ENCODE measurements around the gene FOXP1. TPM values are rescaled to one million over a fixed set of nuclear protein-coding genes. Genes with fewer than 3 reads are reported as not detected.

FOXP1 gene
- total and polyA plus RNA-seq, 9 of the 15 experiments (the other 6 are each of a cell fraction or from before 2014, with no cell fraction given) = 7.7 to 34.5 (median 13.7) TPM

DNA sequence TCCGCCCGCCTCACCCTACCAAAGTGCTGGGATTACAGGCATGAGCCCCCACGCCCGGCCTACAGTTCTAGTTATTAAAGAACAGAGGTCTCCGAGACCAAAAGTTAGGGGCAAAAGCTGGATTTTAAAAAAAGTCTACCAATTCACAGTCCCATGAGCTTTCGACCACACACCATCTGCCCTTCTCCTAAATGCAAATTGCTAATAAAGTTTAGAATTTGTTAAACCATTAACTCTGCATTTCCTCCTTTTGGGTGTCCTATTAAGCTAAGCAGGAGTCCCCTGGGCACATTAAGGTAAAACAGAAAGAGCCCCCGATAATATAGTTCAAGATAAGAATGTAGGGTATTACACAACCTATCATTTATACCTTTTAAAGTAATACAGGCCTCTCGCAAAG lies 322.7 kb downstream of the FOXP1 start:
- in situ Hi-C loops (cut with MboI) (no loop called here), intact Hi-C loops (cut with micrococcal nuclease) (no loop called here)
- H3K4me3 ChIP-seq = no peak overlapping the region
- ATAC-seq (no peak), DNase-seq (ENCODE audit: extremely low read depth in 1 of 4, low spot score in 3 of 4) (no peak), FAIRE-seq (no peak)
- H3K36me3 ChIP-seq (ENCODE audit: control insufficient read depth, insufficient read depth, low read length) = no peaks in the 10 kb centered on the region
- H3K79me2 ChIP-seq (ENCODE audit: control insufficient read depth, insufficient read depth, low read length) = no peaks in the 10 kb centered on the region
- WGBS (ENCODE audit: insufficient coverage, low coverage, missing lambda C conversion rate) = 82% methylated on average over 7 of the region's 8 CpGs
- H3K27me3 ChIP-seq (ENCODE audit: control insufficient read depth in 2 of 2, insufficient read depth in 2 of 2, low read length in 2 of 2) = no peaks in the 10 kb centered on the region
- H4K20me1 ChIP-seq (replicated peaks; ENCODE audit: control insufficient read depth, insufficient read depth, low read length) = no peaks in the 10 kb centered on the region; the same call in 1 of the 2 replicates
- H3K4me1 ChIP-seq (replicated peaks in 1 of 2; ENCODE audit: control insufficient read depth in 2 of 2, insufficient read depth in 2 of 2, low read length in 2 of 2) = peaks cover 4 to 20% of the 10 kb centered on the region in 2 experiments; a peak in 3 of 5 replicates
- no peak overlapping the region for H3K4me2 ChIP-seq (ENCODE audit: insufficient read depth, low read length)
- H3K9ac ChIP-seq (ENCODE audit: insufficient read depth in 1 of 2, low read depth in 2 of 2, low read length in 2 of 2) = no peak overlapping the region
- H3K27ac ChIP-seq (ENCODE audit: extremely low read depth, low read depth, low read length) = no peak overlapping the region
- no peaks in the 10 kb centered on the region for H3K9me1 ChIP-seq (ENCODE audit: control insufficient read depth, insufficient read depth, low read length)
- ChIA-PET POLR2A (no interaction called here), CTCF (ENCODE audit: low intra/inter-chr PET ratio) (no interaction called here)
- no peaks in the 10 kb centered on the region for H3K9me3 ChIP-seq (replicated peaks; ENCODE audit: control insufficient read depth, insufficient read depth, low read depth, low read length)
- no TSS peak for BruUV-seq (replicated peaks)
- H2AFZ ChIP-seq (ENCODE audit: low read depth, low read length) = no peak overlapping the region
- TF ChIP-seq PHB2 (IDR thresholded peaks at IDR 0.05; ENCODE audit: low read depth) (no peak), ZNF444 (CRISPR knock-in tag; IDR thresholded peaks at IDR 0.05) (no peak), SRSF3 (IDR thresholded peaks at IDR 0.05; ENCODE audit: insufficient read depth, low read length) (no peak), ZNF41 (CRISPR knock-in tag; conservative IDR thresholded peaks at IDR 0.05) (no peak), BHLHE40 (IDR thresholded peaks at IDR 0.05; ENCODE audit: low read length) (no peak), WHSC1 (IDR thresholded peaks at IDR 0.05; ENCODE audit: low read length) (no peak), ZFP1 (CRISPR knock-in tag; IDR thresholded peaks at IDR 0.05) (no peak), SNRNP70 (optimal IDR thresholded peaks at IDR 0.05; ENCODE audit: low read depth, low read length) (no peak), XRCC3 (IDR thresholded peaks at IDR 0.05) (no peak), PRMT5 (CRISPR knock-in tag; IDR thresholded peaks at IDR 0.05) (no peak), ZNF644 (tag; IDR thresholded peaks at IDR 0.05; ENCODE audit: low read depth) (no peak), MECOM (CRISPR knock-in tag; IDR thresholded peaks at IDR 0.05) (no peak)
- TF ChIP-seq, protein P1, sequence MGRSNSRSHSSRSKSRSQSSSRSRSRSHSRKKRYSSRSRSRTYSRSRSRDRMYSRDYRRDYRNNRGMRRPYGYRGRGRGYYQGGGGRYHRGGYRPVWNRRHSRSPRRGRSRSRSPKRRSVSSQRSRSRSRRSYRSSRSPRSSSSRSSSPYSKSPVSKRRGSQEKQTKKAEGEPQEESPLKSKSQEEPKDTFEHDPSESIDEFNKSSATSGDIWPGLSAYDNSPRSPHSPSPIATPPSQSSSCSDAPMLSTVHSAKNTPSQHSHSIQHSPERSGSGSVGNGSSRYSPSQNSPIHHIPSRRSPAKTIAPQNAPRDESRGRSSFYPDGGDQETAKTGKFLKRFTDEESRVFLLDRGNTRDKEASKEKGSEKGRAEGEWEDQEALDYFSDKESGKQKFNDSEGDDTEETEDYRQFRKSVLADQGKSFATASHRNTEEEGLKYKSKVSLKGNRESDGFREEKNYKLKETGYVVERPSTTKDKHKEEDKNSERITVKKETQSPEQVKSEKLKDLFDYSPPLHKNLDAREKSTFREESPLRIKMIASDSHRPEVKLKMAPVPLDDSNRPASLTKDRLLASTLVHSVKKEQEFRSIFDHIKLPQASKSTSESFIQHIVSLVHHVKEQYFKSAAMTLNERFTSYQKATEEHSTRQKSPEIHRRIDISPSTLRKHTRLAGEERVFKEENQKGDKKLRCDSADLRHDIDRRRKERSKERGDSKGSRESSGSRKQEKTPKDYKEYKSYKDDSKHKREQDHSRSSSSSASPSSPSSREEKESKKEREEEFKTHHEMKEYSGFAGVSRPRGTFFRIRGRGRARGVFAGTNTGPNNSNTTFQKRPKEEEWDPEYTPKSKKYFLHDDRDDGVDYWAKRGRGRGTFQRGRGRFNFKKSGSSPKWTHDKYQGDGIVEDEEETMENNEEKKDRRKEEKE (IDR thresholded peaks at IDR 0.05; ENCODE audit: borderline replicate concordance in 1 of 2, control insufficient read depth in 1 of 2, low read depth in 2 of 2, low read length in 1 of 2) = no peak
- TF ChIP-seq, protein P2, sequence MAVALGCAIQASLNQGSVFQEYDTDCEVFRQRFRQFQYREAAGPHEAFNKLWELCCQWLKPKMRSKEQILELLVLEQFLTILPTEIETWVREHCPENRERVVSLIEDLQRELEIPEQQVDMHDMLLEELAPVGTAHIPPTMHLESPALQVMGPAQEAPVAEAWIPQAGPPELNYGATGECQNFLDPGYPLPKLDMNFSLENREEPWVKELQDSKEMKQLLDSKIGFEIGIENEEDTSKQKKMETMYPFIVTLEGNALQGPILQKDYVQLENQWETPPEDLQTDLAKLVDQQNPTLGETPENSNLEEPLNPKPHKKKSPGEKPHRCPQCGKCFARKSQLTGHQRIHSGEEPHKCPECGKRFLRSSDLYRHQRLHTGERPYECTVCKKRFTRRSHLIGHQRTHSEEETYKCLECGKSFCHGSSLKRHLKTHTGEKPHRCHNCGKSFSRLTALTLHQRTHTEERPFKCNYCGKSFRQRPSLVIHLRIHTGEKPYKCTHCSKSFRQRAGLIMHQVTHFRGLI (CRISPR knock-in tag; IDR thresholded peaks at IDR 0.05) = no peak
- TF ChIP-seq, protein P3, sequence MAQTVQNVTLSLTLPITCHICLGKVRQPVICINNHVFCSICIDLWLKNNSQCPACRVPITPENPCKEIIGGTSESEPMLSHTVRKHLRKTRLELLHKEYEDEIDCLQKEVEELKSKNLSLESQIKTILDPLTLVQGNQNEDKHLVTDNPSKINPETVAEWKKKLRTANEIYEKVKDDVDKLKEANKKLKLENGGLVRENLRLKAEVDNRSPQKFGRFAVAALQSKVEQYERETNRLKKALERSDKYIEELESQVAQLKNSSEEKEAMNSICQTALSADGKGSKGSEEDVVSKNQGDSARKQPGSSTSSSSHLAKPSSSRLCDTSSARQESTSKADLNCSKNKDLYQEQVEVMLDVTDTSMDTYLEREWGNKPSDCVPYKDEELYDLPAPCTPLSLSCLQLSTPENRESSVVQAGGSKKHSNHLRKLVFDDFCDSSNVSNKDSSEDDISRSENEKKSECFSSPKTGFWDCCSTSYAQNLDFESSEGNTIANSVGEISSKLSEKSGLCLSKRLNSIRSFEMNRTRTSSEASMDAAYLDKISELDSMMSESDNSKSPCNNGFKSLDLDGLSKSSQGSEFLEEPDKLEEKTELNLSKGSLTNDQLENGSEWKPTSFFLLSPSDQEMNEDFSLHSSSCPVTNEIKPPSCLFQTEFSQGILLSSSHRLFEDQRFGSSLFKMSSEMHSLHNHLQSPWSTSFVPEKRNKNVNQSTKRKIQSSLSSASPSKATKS (CRISPR knock-in tag; IDR thresholded peaks at IDR 0.05) = no peak
- TF ChIP-seq, protein P4, sequence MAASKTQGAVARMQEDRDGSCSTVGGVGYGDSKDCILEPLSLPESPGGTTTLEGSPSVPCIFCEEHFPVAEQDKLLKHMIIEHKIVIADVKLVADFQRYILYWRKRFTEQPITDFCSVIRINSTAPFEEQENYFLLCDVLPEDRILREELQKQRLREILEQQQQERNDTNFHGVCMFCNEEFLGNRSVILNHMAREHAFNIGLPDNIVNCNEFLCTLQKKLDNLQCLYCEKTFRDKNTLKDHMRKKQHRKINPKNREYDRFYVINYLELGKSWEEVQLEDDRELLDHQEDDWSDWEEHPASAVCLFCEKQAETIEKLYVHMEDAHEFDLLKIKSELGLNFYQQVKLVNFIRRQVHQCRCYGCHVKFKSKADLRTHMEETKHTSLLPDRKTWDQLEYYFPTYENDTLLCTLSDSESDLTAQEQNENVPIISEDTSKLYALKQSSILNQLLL (CRISPR knock-in tag; IDR thresholded peaks at IDR 0.05; ENCODE audit: borderline replicate concordance) = no peak
